ENCODE data around the gene ZKSCAN1.
A peak's percentile ranks its signal among the peaks of the same experiment; 100 is the strongest.
"Not testable (repeated sequence)": the region's sequence is repeated elsewhere in the genome, so short reads cannot be mapped to it uniquely, and the experiment has no call there.

Gene ZKSCAN1

GRCh38 chr7:100003711-100004661 lies 11.4 kb upstream of the ZKSCAN1 start:
- no peak for DNase-seq

- DNase-seq, result no peak
Measured at GRCh38 chr7:100007887-100008286, 7.5 kb upstream of the ZKSCAN1 start.

- DNase-seq, result no peak
Measured at GRCh38 chr7:100008525-100008924, 6.9 kb upstream of the ZKSCAN1 start.

- DNase-seq, result not testable (repeated sequence)
Measured at GRCh38 chr7:100009952-100010351, 5.4 kb upstream of the ZKSCAN1 start.

- no peak for DNase-seq
Measured at GRCh38 chr7:100010901-100011300, 4.5 kb upstream of the ZKSCAN1 start.

- no peak for DNase-seq
Measured at GRCh38 chr7:100011516-100011915, 3.9 kb upstream of the ZKSCAN1 start.

- DNase-seq, result not testable (repeated sequence)
Measured at GRCh38 chr7:100012385-100013327, 2.7 kb upstream of the ZKSCAN1 start.

GRCh38 chr7:100013328-100013676 lies 2.1 kb upstream of the ZKSCAN1 start:
- peak; percentile 53 for DNase-seq

GRCh38 chr7:100016215-100016901 lies 962 bp downstream of the ZKSCAN1 start:
- DNase-seq, result no peak

GRCh38 chr7:100017300-100017699 lies 1.9 kb downstream of the ZKSCAN1 start:
- no peak for DNase-seq

- DNase-seq, result no peak
Measured at GRCh38 chr7:100017875-100018274, 2.5 kb downstream of the ZKSCAN1 start.

GRCh38 chr7:100019908-100020307 lies 4.5 kb downstream of the ZKSCAN1 start:
- DNase-seq, result no peak

GRCh38 chr7:100021297-100021696 lies 5.9 kb downstream of the ZKSCAN1 start:
- no peak for DNase-seq

GRCh38 chr7:100022621-100023020 lies 7.2 kb downstream of the ZKSCAN1 start:
- no peak for DNase-seq

GRCh38 chr7:100023526-100023925 lies 8.1 kb downstream of the ZKSCAN1 start:
- DNase-seq, result no peak

GRCh38 chr7:100024020-100024619 lies 8.7 kb downstream of the ZKSCAN1 start:
- DNase-seq, result no peak

- DNase-seq, result no peak
Measured at GRCh38 chr7:100027197-100027596, 11.8 kb downstream of the ZKSCAN1 start.

GRCh38 chr7:100029596-100029995 lies 14.2 kb downstream of the ZKSCAN1 start:
- no peak for DNase-seq

- no peak for DNase-seq
Measured at GRCh38 chr7:100033526-100033925, 18.1 kb downstream of the ZKSCAN1 start.

- DNase-seq, result no peak
Measured at GRCh38 chr7:100034871-100035510, 19.6 kb downstream of the ZKSCAN1 start.

- DNase-seq, result no peak
Measured at GRCh38 chr7:100035876-100036275, 20.5 kb downstream of the ZKSCAN1 start.

- no peak for DNase-seq
Measured at GRCh38 chr7:100038326-100038725, 22.9 kb downstream of the ZKSCAN1 start.

Measured in CD4-positive, alpha-beta T cell treated with Interleukin-17A for 4 hours (primary cell).